Measurements from ENCODE around the gene ASCC1. TPM values are rescaled to one million over a fixed set of nuclear protein-coding genes. Genes with fewer than 3 reads are reported as not detected.
A peak's percentile ranks its signal among the peaks of the same experiment; 100 is the strongest.
"Not testable (repeated sequence)": the region's sequence is repeated elsewhere in the genome, so short reads cannot be mapped to it uniquely, and the experiment has no call there.

Gene ASCC1
- total and polyA plus RNA-seq, 2 donors from 2014 or later = 24.0 to 36.1 TPM

DNA sequence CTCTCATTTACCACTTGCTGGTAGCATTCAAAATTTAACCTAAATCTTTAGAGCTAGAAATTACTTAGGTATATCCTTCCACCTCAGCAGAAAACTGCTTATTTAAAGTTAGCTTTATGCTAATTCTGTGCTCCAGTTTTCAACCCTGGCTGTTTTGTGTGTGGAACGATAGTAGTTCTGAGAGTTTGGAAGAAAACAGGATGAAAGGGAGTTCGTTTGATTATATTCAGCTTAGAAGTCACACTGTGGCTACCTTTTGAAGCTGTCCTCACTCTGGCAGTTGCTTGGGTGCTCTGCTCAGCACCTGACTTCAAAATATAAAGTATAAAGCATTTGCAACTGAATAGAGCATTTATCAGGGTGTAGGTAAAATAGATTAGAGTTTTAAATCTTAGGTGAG, 2.6 kb upstream of the ASCC1 start:
- intact Hi-C loops (cut with DNase I) = no loop called here
- no peak for FAIRE-seq

DNA sequence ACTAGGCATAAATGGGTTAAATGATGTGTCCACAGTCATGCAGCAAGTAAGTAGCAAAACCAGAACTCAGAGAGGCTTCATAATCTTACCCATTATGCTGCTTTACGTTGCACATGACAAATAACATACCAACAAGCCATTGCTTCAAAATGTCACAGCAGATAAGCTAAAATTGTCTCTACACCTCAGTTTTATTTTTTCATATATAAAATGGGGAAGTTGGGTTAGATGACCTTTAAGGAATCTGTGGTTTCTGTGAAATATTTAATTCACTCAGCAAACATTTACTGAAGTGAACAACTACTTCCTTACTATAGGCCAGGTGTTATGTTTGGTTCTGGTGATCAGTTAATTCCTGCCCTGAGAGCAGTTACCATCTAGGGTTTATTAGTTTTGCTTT, 2.2 kb upstream of the ASCC1 start:
- Histone ChIP-seq H3K27ac (ENCODE audit: low read depth in 2 of 2, low read length in 2 of 2) (peak overlapping the region in 1 of 2 donors; percentile 70), H3K27me3 (ENCODE audit: control insufficient read depth, insufficient read depth, low read length) (no peaks in the 10 kb centered on the region)

More for the DNA sequence above, 2.6 kb upstream of the ASCC1 start:
- DNase-seq = no peak
- TF ChIP-seq, protein P1, sequence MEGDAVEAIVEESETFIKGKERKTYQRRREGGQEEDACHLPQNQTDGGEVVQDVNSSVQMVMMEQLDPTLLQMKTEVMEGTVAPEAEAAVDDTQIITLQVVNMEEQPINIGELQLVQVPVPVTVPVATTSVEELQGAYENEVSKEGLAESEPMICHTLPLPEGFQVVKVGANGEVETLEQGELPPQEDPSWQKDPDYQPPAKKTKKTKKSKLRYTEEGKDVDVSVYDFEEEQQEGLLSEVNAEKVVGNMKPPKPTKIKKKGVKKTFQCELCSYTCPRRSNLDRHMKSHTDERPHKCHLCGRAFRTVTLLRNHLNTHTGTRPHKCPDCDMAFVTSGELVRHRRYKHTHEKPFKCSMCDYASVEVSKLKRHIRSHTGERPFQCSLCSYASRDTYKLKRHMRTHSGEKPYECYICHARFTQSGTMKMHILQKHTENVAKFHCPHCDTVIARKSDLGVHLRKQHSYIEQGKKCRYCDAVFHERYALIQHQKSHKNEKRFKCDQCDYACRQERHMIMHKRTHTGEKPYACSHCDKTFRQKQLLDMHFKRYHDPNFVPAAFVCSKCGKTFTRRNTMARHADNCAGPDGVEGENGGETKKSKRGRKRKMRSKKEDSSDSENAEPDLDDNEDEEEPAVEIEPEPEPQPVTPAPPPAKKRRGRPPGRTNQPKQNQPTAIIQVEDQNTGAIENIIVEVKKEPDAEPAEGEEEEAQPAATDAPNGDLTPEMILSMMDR (IDR thresholded peaks at IDR 0.05; ENCODE audit: borderline replicate concordance, extremely low read depth, insufficient read depth) = no peak
- H3K27ac ChIP-seq (ENCODE audit: low read depth in 2 of 2, low read length in 2 of 2) = peak overlapping the region in 1 of 2 donors; percentile 70
- peaks cover 0 to 5% (median 0%) of the 10 kb centered on the region in 3 donors for H3K36me3 ChIP-seq (ENCODE audit: control insufficient read depth in 2 of 3, insufficient read depth in 3 of 3, low read length in 3 of 3)
- H3K9me3 ChIP-seq (ENCODE audit: control insufficient read depth in 2 of 3, insufficient read depth in 1 of 3, low read length in 3 of 3) = no peaks in the 10 kb centered on the region
- H3K9ac ChIP-seq (ENCODE audit: low read length in 3 of 3) = peak overlapping the region in 1 of 3 donors; percentile 65
- no peaks in the 10 kb centered on the region for H3K27me3 ChIP-seq (ENCODE audit: control insufficient read depth, insufficient read depth, low read length)
- peak overlapping the region in 1 of 3 donors; percentile 2 for H3K4me3 ChIP-seq (ENCODE audit: low read length in 3 of 3)
- peaks cover 2 to 19% (median 7%) of the 10 kb centered on the region in 3 donors for H3K4me1 ChIP-seq (ENCODE audit: control insufficient read depth in 2 of 3, insufficient read depth in 2 of 3, low read depth in 1 of 3, low read length in 3 of 3)

DNA sequence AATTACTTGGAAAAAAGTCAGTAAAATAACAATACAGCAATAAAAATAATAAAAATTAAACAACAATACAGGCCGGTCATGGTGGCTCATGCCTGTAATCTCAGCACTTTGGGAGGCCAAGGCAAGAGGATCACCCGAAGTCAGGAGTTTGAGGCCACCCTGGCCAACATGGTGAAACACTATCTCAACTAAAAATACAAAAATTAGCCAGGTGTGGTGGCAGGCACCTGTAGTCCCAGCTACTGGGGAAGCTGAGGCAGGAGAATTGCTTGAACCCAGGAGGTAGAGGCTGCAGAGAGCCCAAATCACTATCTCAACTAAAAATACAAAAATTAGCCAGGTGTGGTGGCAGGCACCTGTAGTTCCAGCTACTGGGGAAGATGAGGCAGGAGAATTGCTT, 4.2 kb downstream of the ASCC1 start:
- H3K4me1 ChIP-seq (ENCODE audit: control insufficient read depth in 2 of 3, insufficient read depth in 2 of 3, low read depth in 1 of 3, low read length in 3 of 3); H3K27me3 ChIP-seq (ENCODE audit: control insufficient read depth, insufficient read depth, low read length); DNase-seq; H3K9ac ChIP-seq (ENCODE audit: low read length in 3 of 3); H3K27ac ChIP-seq (ENCODE audit: low read depth in 2 of 2, low read length in 2 of 2); FAIRE-seq; H3K4me3 ChIP-seq (ENCODE audit: low read length in 3 of 3); intact Hi-C loops (cut with DNase I); H3K9me3 ChIP-seq (ENCODE audit: control insufficient read depth in 2 of 3, insufficient read depth in 1 of 3, low read length in 3 of 3): not testable (repeated sequence)
- peaks cover 0 to 20% (median 9%) of the 10 kb centered on the region in 3 donors for H3K36me3 ChIP-seq (ENCODE audit: control insufficient read depth in 2 of 3, insufficient read depth in 3 of 3, low read length in 3 of 3)

More for the DNA sequence above, 2.2 kb upstream of the ASCC1 start:
- Histone ChIP-seq H3K4me1 (ENCODE audit: control insufficient read depth in 2 of 3, insufficient read depth in 2 of 3, low read depth in 1 of 3, low read length in 3 of 3) (peaks cover 2 to 19% (median 6%) of the 10 kb centered on the region in 3 donors), H3K4me3 (ENCODE audit: low read length in 3 of 3) (peak overlapping the region in 1 of 3 donors; percentile 2), H3K9ac (ENCODE audit: low read length in 3 of 3) (no peak overlapping the region), H3K36me3 (ENCODE audit: control insufficient read depth in 2 of 3, insufficient read depth in 3 of 3, low read length in 3 of 3) (peaks cover 0 to 5% (median 0%) of the 10 kb centered on the region in 3 donors), H3K9me3 (ENCODE audit: control insufficient read depth in 2 of 3, insufficient read depth in 1 of 3, low read length in 3 of 3) (no peaks in the 10 kb centered on the region)
- FAIRE-seq = no peak
- TF ChIP-seq, protein P1 (IDR thresholded peaks at IDR 0.05; ENCODE audit: borderline replicate concordance, extremely low read depth, insufficient read depth) = no peak
- DNase-seq = no peak
- intact Hi-C loops (cut with DNase I) = no loop called here

DNA sequence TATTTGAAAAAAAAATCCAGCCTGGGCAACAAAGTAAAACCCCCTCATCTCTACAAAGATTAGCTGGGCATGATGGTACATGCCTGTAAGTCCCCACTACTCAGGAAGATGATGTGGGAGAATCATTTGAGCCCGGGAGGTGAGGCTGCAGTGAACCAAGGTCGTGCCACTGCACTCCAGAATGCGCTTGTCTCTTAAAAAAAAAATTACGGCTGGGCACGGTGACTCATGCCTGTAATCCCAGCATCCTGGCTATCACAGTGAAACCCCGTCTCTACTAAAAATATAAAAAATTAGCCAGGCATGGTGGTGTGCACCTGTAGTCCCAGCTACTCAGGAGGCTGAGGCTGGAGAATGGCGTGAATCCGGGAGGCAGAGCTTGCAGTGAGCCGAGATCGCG, 4.7 kb downstream of the ASCC1 start:
- intact Hi-C loops (cut with DNase I); H3K27me3 ChIP-seq (ENCODE audit: control insufficient read depth, insufficient read depth, low read length); DNase-seq; H3K4me3 ChIP-seq (ENCODE audit: low read length in 3 of 3); H3K9ac ChIP-seq (ENCODE audit: low read length in 3 of 3); H3K9me3 ChIP-seq (ENCODE audit: control insufficient read depth in 2 of 3, insufficient read depth in 1 of 3, low read length in 3 of 3); H3K27ac ChIP-seq (ENCODE audit: low read depth in 2 of 2, low read length in 2 of 2); H3K4me1 ChIP-seq (ENCODE audit: control insufficient read depth in 2 of 3, insufficient read depth in 2 of 3, low read depth in 1 of 3, low read length in 3 of 3); FAIRE-seq: not testable (repeated sequence)
- peaks cover 0 to 20% (median 11%) of the 10 kb centered on the region in 3 donors for H3K36me3 ChIP-seq (ENCODE audit: control insufficient read depth in 2 of 3, insufficient read depth in 3 of 3, low read length in 3 of 3)

DNA sequence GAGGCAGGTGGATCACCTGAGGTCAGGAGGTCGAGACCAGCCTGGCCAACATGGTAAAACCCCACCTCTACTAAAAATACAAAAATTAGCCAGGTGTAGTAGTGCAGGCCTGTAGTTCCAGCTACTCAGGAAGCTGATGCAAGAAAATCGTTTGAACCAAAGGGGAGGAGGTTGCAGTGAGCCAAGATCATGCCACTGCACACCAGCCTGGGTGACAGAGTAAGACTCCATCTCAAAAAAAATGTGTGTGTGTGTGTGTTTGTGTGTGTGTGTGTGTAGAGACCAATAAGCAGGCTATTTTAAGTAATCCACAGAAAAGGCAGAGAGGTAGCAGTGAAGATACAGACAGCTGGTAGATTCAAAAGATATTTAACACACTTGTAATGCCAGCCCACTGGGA, 7.5 kb downstream of the ASCC1 start:
- DNase-seq; H3K9ac ChIP-seq (ENCODE audit: low read length in 3 of 3); FAIRE-seq; H3K4me3 ChIP-seq (ENCODE audit: low read length in 3 of 3); intact Hi-C loops (cut with DNase I); H3K27me3 ChIP-seq (ENCODE audit: control insufficient read depth, insufficient read depth, low read length); H3K4me1 ChIP-seq (ENCODE audit: control insufficient read depth in 2 of 3, insufficient read depth in 2 of 3, low read depth in 1 of 3, low read length in 3 of 3); H3K27ac ChIP-seq (ENCODE audit: low read depth in 2 of 2, low read length in 2 of 2); H3K9me3 ChIP-seq (ENCODE audit: control insufficient read depth in 2 of 3, insufficient read depth in 1 of 3, low read length in 3 of 3): not testable (repeated sequence)
- H3K36me3 ChIP-seq (ENCODE audit: control insufficient read depth in 2 of 3, insufficient read depth in 3 of 3, low read length in 3 of 3) = peaks cover 0 to 20% (median 11%) of the 10 kb centered on the region in 3 donors

Measured in kidney (tissue), 14 donors.